Fibroblast of pulmonary artery (primary cell): ENCODE results near the gene IRAG1.

Experiments used
- DNase-seq: peaks from one replicate; pipeline ENCODE4 v3.0.0-alpha.2; 2010; ENCODE audit warnings: low read depth
- H3K4me3 ChIP-seq: replicated peaks from 2 replicates; pipeline ENCODE4 v1.5.1; 2011; ENCODE audit warnings: low read depth, mild to moderate bottlenecking, control low read depth, low read length, moderate library complexity
- CTCF ChIP-seq: IDR thresholded peaks from 2 replicates; pipeline ENCODE4 v1.5.1; 2011; ENCODE audit warnings: mild to moderate bottlenecking, control low read depth, low read length, inconsistent platforms; ENCODE audit errors: missing control alignments

The IRAG1 gene

GRCh38 chr11:10676919-10677318, 16.6 kb downstream of the IRAG1 start:
- no peak for TF ChIP-seq CTCF
- no peak overlapping the region for H3K4me3 ChIP-seq
- no peak for DNase-seq

- TF ChIP-seq CTCF: no peak
- no peak for DNase-seq
- no peak overlapping the region for H3K4me3 ChIP-seq
Measured at GRCh38 chr11:10674911-10675440, 18.6 kb downstream of the IRAG1 start.

GRCh38 chr11:10674440-10674855, 19.1 kb downstream of the IRAG1 start:
- TF ChIP-seq CTCF: no peak
- no peak for DNase-seq
- H3K4me3 ChIP-seq: no peak overlapping the region

- no peak for DNase-seq
- TF ChIP-seq CTCF: no peak
- H3K4me3 ChIP-seq: no peak overlapping the region
Measured at GRCh38 chr11:10673501-10674062, 20.0 kb downstream of the IRAG1 start.

GRCh38 chr11:10670099-10670498, 23.5 kb downstream of the IRAG1 start:
- H3K4me3 ChIP-seq: no peak overlapping the region
- no peak for TF ChIP-seq CTCF
- no peak for DNase-seq

GRCh38 chr11:10669258-10670033, 24.1 kb downstream of the IRAG1 start:
- DNase-seq: no peak
- TF ChIP-seq CTCF: no peak
- no peak overlapping the region for H3K4me3 ChIP-seq
